GM12878 (cell line): Measurements from ENCODE around the gene FMN2.

Experiments used
- POLR2A ChIP-seq: IDR thresholded peaks from 2 replicates; pipeline ENCODE4 v1.6.1; 2011; ENCODE audit warnings: low read depth, mild to moderate bottlenecking, low read length
- PRDM15 ChIP-seq: fragments of 450-650 bp; formaldehyde crosslinking; IDR thresholded peaks from 2 replicates; pipeline ENCODE4 v1.4.0; 2020; ENCODE audit warnings: mild to moderate bottlenecking, moderate library complexity

GRCh38 chr1:240100371-240100934 is 8.8 kb downstream of the FMN2 start:
- no peak for TF ChIP-seq PRDM15 (CRISPR knock-in tag)
- TF ChIP-seq POLR2A = no peak
